Measurements from ENCODE around the gene GPD2.

Gene GPD2

DNA sequence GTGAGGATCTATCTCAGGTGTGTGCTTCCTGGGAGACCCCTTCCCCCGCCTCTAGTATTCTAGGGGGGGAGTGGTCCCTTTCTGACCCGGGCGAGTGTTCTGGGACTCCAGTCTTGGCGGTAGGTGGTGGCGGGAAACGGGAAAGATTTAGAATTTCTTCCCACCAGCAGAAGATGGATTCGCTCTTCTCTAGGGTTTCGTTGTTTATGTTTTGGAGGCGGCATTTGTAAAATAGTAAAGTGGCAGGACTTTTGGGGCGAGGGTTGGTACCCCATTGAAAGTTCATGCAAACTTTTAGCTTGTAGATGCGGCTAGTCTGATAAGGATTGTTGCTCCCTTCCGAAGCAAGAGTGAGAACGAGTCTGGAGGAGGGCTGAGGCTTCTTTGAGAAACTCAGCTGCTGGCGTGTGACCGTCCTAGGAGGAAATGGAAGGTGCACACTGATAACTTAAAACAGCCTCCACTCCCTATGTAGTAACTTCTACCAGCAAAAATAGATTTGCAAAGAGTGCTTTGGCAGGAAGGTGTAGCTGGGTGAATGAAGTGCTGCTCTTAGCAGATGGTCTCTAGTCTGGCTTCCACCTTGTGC, 412 bp downstream of the GPD2 start:
- no peak for DNase-seq (ENCODE audit: low read depth, low spot score)

DNA sequence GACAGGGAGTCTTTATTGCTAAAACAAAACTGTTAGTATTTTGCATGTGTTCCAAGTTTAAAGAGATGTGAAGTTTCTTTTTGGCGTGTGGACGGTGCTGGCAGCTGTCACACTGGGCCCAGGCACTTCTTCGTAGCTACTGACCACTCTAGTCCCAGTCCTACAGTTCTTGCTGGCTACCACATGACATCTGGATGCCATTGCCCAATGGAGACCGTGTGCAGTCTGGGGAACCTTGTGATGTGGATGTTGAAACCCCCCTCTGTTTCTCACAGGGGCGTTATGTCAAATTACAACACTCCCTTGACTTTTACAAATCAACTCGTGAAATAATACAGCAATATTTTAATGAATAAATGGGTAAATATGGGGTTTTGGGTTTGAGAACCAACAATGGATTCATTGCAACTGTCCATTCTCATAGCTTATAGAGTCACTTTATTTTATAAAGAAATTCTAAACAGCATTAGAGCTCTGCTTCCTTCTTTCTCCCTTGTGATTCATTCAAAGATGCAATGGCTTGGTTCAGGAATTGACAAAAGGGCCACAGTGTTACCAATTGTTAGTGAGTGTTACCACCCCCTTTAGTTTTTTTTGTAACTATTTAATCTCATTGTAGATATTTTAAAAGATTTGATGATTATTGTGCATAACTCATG, 1.2 kb downstream of the GPD2 start:
- DNase-seq (ENCODE audit: low read depth, low spot score), result no peak

DNA sequence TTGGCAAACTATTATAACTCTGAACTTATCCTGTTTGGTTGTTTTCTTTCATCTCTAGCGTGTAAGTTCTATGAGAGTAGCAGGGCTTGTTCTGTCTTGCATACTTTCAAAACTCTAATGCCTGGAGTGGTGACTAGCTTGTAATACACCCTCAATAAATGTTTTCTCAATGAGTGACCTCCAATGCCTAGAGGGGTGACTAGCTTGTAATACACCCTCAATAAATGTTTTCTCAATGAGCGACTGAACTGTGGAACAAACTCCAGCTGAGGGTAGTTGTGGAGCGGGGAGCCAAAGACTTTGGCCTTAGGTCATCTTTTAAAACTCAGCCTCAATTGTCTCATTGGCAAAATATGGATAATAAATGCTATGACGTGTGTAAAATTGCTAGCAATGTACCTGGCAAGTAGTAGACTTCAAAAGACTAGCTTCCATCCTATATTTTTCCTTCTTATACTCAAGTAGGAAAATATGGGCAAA, 1.8 kb downstream of the GPD2 start:
- DNase-seq (ENCODE audit: low read depth, low spot score), result no peak

DNA sequence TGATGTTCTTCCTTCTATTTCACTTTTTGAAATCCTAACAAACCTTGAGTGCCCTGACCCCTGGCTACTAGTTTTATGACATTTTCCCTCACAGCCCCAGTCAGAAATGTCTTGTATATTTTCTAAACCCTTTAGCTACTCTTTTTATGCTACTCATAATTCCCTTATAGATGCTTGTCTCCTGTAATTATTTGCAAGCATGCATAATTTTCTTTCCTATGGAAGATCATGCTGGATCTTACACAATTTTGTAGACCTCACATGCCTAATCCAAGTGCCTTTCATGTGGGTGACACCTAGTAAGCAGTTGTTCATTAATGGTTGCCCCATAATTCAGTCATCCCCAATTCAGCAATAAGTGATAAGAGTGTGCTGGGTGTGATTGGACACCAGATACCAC, 6.9 kb downstream of the GPD2 start:
- no peak for DNase-seq (ENCODE audit: low read depth, low spot score)

DNA sequence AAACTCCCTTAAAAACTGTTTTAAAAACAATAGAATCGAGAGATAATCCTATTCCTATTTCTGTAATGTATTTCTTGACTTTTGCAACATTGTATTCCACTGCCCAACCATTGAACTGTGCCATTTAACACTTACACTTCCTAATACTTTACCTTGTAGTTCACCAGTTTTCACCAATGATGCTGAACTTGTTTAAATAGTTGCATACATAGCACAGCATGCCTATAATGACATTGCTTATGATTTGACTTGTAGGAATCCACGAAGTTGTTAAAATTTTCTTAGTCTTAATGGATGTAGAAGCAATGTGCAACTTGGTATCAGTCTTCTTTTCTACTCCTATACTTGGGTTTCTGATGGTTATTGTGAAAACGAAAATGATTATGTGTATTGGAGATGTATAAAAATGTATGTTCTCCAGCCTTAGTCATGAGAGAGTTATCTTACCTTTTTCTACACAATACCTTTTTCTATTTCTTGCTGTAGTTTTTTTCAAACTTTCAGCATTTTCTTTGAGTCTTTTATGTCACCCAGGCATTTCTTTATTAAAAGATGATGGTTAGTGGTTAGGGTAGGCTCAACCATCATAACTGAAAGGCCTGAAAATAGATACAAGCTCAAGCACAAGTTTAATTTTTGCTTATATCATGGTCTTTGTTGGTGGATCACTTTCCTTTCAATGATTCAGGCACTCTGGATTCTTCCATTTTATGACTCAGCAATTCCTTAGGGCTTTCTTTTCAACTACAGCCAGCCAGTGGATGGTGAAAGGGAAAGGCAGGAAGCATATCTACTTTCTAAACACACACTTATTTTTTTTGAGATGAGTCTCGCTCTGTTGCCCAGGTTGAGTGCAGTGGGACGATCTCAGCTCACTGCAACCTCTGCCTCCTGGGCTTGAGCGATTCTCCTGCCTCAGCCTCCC, 9.4 kb downstream of the GPD2 start:
- DNase-seq (ENCODE audit: low read depth, low spot score), result no peak

DNA sequence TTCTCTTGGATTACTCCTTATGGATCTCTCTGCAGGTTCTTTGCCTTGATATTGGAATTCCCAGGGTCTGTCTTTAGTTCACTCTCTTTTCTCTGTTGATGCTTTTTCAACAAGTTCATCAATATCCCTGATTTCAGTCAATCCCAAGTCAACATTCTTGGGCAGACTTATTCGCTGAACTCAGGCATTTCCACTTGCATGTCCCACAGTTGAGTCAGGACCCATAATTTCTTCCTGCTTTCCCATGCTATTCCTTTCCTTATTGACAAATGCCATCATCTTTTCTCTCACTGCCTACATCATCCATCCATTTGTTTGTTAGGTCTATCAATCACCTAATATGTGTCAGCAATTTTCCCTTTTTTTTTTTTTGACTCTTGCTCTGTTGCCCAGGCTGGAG, 11.6 kb downstream of the GPD2 start:
- no peak for DNase-seq (ENCODE audit: low read depth, low spot score)

DNA sequence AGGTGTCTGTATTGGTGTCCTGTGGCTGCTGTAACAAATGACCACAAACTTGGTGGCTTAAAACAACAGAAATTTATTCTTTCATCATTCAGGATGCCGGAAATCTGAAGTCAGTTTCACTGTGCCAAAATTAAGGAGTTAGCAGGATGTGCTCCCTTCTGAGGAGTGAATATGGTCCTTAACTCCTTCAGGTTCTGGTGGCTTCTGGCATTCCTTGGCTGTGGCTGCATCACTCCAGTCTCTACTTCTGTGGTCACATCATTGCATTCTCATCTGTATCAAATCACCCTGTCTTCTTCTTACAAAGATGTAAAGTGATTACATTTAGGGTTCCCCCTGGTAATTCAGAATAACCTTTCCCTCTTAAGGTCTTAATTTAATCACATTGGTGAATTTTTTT, 12.6 kb downstream of the GPD2 start:
- no peak for DNase-seq (ENCODE audit: low read depth, low spot score)

DNA sequence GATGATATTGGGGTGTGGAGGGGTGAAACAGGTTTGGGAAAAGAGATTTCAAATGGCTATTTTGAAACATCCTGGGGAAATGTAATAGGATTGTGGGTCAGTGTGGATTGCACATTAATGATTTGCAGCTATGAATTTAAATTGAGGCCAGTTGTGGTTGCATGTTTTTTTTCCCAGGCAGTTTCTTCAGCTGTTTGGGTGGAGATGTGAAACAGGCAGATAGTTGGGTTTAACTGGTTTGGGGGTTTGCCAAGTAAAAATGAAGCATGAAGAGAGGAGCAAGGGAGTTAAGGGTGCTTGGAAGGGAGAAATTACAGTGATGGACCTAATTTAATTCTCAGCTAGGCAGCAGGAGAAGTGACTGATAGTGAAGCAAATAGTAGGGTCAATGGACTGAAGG, 16.8 kb downstream of the GPD2 start:
- no peak for DNase-seq (ENCODE audit: low read depth, low spot score)

DNA sequence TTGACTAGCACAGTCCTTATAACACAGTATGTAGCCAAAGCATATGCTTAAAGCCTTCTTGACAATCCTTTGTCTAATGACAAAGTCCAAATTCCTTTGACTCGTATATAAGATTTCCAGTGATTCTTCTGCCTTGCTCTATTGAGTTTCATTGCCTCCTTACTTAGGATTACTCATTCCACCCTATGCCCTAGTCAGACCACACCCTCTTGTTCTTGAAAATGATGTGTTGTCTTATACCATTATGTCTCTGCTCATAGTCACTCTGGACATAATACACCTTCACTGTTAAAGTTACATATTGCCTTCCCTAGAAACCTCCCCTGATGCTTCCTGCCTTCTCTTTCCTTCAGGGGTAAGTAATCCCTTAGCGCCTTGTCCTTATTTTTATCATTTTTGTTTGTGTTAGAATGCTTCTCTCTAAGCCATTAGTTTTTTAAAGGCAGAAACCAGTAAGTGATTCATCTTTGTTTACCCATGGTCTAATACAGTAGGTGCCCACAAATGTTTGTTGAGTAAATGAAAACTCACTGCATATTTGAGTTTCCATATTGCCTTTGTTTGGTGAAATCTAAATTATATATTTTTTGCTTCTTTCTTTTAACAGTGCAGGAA, 19.3 kb downstream of the GPD2 start:
- no peak for DNase-seq (ENCODE audit: low read depth, low spot score)

DNA sequence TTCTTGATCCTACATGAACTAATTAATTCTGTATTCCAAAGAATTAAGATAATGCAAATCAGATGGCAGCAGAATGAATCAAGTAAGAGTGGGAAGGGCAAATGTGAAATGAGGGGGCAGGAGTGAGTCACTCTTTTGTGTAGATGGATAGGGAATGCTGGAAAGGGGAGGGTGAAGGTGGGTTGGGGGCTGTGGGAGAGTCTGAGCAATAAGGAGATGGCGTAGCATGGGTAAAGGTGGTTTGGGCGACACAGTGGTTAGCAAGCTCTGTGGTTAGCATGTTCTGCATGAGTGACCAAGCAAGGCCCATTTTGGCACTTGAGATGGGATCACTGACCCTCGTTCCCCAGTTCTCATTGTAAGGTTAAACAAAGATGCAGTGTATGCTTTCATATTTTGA, 20.4 kb downstream of the GPD2 start:
- DNase-seq (ENCODE audit: low read depth, low spot score), result no peak

DNA sequence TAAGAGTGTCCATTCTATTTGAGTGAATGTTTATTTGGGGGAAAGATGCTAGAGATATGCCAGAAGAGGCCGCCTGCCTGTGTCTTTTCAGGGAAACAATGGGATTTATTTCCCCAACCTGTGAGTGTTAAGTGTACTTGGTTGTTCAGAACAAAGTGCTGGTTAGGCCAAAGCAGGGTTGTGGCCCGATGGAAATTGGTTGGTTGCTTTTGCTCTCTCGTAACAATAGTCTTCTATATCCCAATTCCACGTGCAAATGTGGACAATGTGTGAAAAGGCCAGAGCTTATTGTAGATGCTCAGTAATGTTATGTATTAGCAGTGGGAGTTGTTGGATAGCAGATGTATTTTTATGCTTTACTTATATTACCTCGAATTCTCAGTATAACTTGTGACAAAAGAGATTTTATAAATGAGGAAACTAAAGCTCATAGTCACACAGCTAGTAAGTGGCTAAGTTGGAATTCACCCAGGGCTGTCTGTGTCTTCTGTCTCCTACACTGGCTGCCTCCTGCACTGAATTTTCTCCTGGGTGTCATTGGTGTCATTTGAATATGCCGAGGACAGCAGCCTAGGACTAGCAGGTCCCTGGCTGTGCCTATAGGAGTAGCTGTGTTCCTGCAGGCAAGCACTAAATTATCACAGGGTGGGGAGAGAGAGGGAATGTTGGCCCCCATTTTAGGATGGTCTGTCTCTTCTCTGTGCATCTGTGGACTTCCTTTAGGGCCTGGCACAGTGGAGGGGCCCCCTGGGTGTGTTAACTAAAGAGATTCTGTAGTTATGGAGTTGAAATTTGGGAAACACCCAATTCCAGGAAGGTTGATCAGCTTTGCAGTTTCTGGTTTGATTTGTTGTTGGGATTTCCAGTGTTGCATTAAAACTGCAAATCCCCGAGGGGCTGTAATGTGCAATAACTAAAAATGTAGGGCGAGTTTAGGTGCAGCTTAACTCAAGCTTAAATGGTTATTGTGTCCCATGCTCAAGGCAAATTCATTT, 21.6 kb downstream of the GPD2 start:
- DNase-seq (ENCODE audit: low read depth, low spot score), result no peak

DNA sequence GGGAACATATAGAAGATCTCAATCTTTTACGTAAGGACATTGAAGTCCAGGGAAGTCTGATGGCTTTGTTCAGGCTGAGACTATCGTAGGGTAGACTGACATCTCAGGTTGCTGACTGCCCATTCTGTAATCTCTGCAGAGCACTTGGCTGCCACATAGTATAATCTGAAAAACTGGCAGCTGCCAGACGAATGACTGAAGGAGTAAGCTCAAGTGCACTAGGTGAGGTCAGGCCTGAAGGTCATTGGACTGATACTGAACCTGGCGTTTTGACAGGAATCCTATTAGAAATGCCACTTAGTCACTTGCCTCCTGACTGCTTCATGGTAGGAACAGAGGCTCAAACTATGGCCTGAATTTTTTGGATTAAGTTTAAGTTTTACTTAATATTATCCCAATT, 23.5 kb downstream of the GPD2 start:
- no peak for DNase-seq (ENCODE audit: low read depth, low spot score)

DNA sequence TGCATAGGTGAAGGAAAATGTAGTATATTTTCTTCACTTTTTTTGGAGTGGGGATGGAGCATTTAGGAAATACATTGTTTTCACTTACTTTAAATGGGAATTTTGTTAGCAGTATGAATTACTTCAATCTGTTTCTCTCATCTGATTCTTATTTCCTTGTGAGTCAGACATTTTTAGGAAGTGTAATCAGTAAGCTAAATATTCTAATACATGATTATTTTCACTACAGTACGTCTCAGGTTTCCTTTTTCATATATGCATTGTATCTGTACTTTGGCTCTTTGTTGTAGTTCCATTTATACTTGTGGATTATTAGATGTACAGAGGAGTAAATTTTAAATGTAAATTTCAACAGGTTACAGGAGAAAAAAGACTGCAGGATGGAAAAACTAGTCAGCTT, 27.9 kb downstream of the GPD2 start:
- DNase-seq (ENCODE audit: low read depth, low spot score), result no peak

DNA sequence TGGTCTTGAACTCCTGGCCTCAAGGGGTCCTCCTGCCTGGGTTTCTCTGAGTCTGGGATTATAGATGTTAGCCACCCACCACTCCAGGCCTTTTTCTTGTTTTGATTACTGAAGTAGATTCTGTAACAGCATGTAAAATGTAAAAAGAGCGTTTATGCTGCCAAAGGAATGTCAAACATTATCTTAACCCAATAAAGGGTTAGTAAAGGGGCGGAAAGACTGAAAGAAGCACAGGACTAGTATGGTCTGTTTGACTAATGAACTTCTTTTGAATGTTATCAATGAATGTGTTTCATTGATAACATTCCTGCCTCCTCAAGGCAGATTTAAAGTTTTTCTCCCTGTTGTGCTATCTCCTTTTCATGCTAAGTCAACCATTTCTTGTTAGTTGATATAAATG, 29.4 kb downstream of the GPD2 start:
- DNase-seq (ENCODE audit: low read depth, low spot score), result no peak

DNA sequence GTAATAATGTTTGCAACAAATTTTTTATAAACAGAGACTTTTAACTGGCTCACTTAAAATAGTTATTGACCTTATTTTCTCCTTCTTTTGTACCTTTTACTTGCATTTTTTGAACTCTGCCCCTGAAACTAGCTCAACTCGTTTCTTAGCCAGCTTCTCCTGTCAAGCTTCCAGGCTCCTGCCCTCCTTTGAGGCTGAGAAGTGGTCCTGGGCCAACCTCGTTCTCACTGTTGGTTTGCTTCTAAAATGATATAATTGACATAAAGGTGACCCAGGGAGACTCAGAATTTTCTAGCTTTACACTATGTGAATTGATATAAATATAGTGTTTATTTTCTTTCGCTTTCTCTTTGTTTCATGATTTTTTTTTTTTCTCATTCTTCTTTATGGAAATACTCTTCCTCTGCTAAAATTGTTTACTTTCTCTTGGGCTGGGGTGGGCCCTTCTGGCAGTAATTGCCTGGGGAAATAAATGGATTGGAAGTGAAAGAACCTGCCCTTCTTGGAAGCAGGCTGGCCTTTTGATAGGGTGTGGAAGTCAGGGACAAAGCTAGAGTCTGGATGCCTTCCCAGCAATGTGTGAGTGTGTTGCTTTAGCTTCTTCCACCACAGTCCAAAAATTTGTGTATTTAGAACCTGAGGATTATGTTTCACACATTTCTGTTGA, 30.7 kb downstream of the GPD2 start:
- no peak for DNase-seq (ENCODE audit: low read depth, low spot score)

DNA sequence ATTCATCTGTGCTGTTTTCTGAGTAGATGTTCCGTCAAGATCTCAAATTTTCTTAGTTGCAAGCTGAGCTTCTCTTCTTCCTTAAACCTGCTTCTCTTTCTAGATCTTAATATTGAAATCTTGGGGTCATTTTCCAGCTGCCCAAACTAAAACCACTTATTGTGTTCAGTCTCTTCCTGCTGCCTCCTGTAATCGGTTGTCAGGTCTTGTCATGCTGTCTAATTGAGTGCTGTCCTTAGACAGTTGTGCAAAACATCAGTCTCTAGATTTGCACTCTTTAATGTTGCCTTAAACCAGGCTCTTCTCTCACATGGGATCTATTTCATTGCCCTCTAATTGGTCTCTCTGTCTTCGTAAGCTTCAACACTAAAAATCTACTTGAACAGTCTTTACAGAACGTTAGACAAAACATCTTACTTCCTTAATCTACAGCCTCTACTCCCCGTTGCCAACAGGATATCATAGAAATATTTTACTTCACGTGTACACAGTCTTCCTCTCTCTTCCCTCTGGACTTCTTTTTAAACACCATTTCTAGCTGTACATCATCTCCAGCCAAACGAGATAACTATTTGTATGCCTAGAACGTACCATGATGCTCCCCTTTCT, 34.9 kb downstream of the GPD2 start:
- no peak for DNase-seq (ENCODE audit: low read depth, low spot score)

DNA sequence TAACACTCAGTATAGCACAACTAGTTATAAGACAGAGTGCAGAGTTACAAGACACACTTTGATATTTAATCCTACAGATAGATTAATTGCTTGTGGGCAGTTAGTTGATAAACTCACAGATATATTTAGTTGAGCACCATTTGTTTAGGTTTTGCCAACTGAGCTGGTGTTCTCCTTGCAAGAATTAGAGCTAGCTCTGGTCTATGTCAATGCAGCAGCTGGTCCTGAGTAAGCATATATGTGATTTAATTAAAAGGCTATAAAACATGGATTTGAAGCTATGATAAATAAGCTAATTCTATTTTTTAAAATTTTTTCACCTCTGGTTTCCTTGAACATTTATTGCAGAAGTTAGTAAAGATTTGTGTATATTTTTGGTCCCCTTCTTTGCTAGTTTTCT, 35.6 kb downstream of the GPD2 start:
- DNase-seq (ENCODE audit: low read depth, low spot score), result no peak

DNA sequence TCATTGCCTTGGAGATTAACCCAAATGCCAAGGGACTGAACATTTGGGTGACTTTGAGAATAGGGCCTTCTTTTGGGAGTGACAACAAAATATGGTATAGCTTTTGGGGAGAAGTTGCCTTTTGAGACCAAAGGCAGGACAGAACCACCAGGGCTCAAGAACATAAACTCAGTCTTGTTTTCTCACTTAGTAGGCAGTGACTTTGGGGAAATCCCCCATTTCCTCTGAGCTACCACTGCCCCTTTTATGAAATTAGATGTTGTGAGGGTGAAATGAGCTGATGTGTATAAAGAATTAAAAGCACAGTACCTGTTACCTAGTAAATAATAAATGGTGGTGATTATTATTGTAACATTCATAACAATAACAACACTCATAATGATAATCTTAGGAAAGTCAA, 36.5 kb downstream of the GPD2 start:
- no peak for DNase-seq (ENCODE audit: low read depth, low spot score)

DNA sequence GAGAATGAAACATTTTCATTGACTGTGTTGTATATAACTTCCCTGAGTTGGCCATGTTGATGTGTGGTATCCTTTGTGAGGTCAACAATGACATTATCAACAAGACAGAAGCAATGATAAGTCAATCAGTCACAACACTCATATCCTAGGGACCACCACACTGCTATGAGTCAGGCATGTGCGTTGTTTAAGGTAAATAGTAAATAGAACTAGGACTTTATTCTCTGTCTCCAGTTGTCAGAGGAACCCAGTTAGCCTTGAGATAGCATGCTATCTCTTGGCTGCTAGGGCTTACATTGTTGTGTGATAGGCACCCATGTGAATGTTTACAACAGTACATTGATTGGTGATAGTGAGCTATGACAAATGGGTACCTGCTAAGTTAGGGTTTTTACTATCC, 37.3 kb downstream of the GPD2 start:
- no peak for DNase-seq (ENCODE audit: low read depth, low spot score)

DNA sequence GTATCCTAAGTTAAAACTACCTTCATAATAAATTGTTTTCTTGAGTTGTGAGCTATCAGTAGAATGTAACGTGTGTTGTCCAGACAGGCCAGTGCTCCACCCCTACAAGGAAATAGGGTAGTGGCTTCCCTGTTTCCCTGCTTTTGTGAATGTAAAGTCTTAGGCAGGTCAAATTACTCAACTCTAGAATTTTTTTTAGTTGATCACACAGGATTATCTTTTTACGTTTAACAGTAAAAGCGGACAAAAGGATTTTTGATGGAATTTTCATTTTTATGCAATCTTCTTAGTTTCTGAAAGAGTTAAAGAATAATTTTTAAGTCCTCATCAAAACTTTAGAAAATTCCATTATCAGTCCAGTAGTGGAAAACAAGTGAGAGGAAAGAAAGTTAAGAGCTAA, 38.2 kb downstream of the GPD2 start:
- no peak for DNase-seq (ENCODE audit: low read depth, low spot score)
